Stimulated activated CD4-positive, alpha-beta T cell treated with anti-CD3 and anti-CD28 coated beads, Interleukin-4, amount 100 ng/mL, for 24 hours (primary cell): ENCODE results near the gene NAP1L5.

ENCODE experiments used
- DNase-seq: peaks from one replicate; pipeline ENCODE4 v3.0.0-alpha.2; 2020

Gene NAP1L5

DNA sequence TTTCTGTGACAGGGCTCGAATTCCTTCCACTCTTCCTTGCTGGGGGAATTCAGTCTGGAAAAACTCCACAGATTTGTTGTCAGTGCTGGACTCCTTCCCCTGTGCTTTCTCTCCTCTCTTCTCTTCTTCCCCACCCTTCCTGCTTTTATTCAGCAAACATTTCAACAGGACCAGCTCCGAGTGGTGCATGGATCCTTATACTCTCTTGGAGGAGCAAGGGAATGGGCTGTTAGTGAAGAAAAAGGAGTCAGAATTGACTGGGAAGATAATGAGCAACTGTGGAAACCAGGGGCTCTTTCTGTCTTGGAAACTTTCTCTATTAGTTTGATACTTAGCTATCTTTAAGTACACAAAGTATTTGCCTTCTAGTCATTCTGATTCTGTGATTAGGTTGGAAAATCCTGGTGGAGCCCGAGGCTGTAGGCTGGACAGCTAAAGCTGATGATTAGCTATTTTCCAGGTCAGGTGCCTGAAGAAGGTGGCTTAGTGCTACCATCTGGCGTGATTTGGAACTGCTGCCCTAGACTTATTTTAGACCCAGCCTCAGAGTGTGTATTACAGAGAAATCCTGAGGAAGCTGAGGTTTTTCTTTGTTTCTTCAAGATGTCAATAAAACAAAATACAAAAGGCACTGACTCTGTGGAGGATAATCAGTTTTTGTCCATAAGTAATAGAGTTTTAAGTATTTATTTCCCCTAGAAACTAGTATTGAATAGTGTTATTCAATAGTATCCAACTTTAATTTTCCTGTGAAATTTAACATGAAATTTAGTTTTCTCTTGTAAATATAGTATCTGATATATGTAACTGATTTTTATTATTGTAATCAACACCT, 38.4 kb downstream of the NAP1L5 start:
- peak; percentile 42 for DNase-seq

DNA sequence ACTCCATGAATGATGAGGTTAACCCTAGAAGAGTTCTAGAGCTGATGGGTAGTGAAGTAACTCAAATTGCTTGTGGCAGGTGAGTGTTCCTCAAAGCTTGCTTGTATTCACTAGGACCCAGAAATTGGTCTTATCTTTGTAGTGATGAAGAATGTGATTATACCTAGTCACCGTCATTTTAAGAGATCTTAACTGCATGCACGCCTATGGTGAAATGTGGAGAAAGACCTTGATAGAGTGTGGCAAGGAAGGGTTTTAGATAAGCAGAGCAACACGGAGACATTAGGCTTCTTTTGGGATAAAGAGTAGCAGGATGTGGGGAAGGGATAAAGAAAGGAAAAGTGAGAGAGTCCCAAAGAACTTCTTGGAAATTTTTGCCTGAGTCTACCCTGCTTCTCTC, 42.4 kb downstream of the NAP1L5 start:
- DNase-seq = no peak

DNA sequence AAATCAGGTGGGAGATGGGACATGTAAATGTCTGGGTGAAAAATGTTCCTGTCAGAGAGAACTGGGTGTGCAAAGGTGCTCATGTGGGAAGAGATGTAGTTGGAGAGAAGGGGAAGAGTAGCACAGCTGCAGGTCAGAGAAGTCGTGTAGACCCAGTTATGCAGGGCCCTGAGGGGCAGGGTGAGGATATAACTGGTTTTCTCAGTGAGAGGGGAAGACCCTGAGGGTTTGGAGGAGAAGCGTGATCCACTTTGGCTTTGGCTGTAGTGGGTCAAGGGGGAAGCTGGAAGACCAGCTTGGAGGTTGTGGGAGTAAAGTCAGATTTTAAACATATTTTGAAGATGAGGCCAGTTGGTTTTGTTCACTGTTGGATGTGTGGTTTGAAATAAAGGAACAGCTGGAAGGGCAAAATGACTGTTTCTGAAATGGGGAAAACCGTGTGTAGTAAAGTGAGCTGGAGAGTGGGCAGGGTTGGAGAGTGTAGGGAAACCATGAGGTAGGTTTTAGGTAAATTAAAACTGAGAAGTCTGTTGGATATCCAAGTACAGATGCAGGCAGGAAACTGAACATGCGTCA, 44.2 kb downstream of the NAP1L5 start:
- DNase-seq = no peak

- DNase-seq = no peak
These were observed 47.9 kb downstream of the NAP1L5 start for GRCh38 chr4:88649716-88650115.

GRCh38 chr4:88646528-88647280, 50.9 kb downstream of the NAP1L5 start:
- no peak for DNase-seq

DNA sequence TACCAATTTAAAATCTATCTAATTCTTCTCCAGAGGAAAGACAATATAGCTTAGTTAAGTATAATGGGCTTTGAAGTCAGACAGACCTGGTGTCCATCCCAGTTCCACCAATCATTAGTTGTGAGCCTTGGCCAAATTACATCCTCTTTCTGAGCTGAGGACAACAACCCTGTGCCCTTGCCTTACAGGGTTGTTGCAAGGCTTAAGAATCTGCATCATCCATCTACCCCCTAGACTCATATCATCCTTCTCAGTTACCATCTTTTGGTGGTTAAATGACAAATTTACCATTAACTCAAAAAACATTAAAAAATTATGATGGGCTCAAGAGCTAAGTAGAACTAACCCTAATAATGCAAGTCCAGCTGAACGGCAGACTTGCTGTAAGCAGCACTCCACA, 51.6 kb downstream of the NAP1L5 start:
- DNase-seq = no peak
